Superior temporal gyrus (tissue), 1 donor: Measurements from ENCODE around the gene UTF1.
"Not testable (repeated sequence)": the region's sequence is repeated elsewhere in the genome, so short reads cannot be mapped to it uniquely, and the experiment has no call there.

Source experiments
- DNase-seq: peaks from one replicate; pipeline ENCODE4 v3.0.0-alpha.2; 2016; ENCODE audit errors: extremely low spot score

UTF1 gene

DNA sequence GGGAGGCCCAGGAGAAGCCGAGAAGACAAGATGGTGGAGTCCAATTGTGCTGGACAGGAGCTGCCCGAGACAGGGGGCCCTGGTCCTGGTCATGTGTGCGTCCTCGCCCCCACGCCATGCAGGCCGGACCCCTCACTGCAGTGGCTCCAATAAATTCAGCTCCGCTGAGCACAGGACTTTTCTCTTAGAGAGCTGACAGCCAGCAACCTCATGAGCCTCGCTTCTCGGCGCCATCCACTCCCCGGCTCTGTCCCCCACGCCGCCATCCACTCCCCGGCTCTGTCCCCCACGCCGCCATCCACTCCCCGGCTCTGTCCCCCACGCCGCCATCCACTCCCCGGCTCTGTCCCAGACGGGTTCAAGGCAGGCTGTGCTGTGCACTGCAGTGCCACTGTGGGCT, 2.8 kb upstream of the UTF1 start:
- DNase-seq, result no peak

DNA sequence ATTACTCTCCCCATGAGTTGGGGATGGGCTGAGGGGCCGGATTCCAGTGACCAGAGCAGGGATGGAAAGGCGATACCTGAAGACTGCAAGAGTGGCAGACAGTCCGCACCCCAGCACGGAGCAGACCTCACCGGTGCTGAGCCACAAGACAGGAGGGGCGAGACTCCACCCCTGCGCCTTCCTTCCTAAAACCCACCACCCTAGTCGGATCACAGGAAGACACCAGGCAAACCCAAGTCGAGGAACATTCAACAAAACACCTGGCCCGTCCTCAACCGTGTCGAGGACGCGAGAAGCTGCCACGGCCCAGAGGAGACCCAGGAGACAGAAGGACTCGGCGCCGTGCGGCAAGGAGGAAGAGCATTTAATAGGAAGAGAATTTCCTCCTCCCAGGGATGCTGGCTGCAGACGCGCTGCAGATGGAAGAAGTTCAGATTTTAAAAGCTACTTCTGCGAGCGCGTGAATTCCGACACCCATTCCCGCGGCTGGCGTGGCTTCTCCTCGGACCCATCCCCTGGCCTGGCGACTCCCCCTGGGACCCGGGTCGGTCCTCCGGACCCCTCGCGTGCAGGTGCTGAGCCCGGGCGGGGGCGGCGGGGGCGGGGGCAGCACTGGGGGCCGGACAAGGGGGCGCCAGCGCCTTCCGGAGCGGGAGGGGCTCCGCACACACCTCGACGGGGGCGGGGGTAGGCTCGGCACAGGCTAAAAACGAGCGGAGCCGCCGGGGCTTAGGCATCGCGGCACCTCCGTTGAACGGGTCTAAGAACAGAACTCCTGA, 563 bp upstream of the UTF1 start:
- DNase-seq, result no peak

DNA sequence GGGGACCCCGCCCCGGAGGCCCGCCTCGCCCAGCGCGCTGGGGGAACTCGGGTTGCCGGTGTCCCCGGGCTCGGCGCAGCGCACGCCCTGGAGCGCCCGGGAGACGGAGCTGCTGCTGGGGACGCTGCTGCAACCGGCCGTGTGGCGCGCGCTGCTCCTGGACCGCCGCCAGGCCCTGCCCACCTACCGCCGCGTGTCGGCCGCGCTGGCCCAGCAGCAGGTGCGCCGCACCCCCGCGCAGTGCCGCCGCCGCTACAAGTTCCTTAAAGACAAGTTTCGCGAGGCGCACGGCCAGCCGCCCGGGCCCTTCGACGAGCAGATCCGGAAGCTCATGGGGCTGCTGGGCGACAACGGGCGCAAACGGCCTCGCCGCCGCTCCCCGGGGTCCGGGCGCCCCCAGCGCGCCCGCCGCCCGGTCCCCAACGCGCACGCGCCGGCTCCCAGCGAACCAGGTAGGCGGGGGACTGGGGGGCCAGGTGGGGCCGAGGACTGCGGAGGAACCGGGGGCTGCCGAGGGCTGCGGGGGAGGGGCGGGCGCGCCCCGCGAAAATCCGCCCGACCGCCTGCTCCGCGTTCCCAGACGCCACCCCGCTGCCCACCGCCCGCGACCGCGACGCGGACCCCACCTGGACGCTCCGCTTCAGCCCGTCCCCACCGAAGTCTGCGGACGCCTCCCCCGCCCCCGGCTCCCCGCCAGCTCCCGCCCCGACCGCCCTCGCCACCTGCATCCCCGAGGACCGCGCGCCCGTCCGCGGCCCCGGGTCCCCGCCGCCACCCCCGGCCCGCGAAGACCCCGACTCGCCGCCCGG, 574 bp downstream of the UTF1 start:
- no peak for DNase-seq

DNA sequence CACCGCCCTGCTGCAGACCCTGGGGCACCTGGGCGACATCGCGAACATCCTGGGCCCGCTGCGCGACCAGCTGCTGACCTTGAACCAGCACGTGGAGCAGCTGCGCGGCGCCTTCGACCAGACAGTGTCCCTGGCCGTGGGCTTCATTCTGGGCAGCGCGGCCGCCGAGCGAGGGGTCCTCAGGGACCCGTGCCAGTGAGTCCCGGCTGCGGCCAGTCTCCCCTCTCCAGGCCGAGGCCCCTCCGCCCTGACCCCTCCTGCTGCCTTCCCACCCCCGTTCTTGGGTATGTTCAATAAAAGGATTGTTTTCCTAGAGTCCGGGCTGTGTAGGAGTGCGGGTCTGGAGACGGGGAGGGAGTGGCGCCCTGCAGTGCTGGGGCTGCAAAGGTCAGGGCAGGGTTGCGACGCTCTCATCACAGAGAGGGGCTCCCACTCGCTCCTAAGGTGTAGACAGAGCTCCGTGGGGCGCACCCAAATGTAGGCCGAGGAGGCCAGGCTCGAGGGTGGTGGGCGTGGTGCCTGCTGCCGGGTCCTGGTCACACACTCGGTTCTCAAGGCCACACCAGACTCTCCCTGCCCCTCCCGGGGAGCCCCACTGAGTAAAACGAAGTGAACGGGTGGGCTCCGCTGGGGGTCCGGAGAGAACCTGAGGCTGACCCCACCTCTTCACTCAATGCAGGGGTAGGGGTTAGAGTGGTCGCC, 1.4 kb downstream of the UTF1 start:
- DNase-seq, result no peak

DNA sequence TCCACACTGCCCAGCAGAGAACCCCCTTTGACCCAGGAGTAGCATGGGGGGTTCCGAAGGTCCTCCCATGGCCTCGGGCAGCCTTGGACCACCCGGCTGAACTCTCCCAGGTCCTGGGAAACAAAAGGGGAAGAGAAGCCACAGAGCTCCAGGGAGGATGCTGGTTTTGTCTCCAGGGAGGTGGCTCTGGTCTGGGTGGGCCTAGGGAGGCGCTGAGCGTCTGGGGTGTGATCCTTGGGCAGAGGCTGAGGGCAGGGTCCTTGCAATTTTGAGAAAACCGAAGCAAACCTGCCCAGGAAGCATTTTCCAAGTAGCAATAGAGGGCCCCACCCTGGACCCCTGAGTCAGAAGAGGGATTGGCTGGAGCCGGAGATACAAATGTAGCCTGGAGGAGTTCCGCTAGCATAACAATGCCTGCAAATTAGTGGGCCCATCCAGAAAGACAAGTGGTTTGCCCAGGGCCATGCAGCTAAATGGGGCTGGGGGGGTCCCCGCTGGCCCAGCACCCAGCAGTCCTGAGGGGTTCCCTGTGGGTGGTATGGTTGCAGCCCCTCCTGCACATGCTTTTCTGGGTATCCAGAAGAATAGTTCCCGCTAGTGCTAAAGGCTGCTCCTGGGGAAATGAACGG, 2.0 kb downstream of the UTF1 start:
- no peak for DNase-seq

DNA sequence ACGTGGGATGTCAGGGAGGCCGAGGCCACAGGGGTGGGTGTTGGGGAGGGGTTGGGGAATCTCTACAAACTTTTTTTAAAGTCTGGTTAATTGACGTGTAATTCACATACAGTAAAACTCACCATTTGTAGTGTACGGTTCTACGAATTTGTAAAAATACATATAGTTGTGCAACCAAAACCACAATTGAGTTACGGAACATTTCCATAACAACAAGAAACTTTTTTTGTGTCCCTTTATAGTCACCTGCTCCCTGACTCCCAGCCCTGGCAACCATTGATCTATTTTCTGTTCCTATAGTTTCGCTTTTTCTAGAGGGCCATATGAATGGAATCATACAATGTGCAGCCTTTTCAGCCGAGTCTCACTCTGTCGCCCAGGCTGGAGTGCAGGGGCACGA, 4.8 kb downstream of the UTF1 start:
- not testable (repeated sequence) for DNase-seq

DNA sequence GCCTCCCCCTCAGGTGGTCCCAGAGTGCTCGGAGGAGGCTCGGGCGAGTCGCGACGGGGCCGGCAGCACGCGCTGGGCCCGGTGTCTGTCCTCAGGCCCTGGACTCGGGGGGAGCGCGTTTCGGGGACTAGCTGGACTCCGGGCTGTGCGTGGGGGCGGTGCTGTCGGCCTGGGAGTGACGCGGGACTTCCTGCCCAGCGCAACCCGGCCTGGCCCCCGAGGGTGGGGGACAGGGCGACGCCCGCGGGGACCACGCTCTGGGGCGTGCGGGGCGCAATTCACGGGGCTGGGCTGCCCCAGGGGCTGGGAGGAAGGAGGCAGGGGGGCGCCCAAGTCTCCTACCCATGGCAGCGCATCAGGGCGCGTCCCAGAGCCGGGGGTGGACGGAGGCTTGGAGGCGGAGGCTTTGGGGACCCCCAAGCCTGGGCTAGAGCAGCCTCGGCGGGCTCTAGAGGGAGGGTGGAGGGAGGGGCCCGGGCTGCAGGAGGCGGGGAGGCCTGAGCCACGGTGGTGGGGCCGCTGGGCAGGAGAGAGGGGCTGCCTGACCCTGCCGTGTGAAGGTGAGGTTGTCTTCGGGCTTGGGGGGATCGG, 5.3 kb downstream of the UTF1 start:
- DNase-seq, result no peak

DNA sequence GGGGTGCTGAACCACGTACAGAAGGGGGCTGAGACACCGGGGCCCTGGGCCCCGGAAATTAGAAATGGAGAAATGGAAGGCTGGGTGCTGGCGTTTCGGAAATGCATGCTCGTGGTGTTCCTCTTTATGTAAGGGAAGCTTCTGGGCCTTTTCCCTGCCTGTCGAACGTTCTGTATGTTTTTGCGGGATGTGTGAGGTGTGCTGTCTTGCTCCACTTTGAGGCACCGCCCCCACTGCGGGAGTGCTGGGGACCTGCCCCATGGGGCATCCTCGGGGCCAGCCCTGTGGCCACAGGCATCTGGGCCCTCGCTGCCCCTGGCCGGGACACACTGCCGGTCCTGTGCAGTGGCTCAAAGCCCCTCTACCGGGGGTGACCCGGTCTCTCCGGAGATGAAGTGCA, 5.9 kb downstream of the UTF1 start:
- DNase-seq, result no peak

DNA sequence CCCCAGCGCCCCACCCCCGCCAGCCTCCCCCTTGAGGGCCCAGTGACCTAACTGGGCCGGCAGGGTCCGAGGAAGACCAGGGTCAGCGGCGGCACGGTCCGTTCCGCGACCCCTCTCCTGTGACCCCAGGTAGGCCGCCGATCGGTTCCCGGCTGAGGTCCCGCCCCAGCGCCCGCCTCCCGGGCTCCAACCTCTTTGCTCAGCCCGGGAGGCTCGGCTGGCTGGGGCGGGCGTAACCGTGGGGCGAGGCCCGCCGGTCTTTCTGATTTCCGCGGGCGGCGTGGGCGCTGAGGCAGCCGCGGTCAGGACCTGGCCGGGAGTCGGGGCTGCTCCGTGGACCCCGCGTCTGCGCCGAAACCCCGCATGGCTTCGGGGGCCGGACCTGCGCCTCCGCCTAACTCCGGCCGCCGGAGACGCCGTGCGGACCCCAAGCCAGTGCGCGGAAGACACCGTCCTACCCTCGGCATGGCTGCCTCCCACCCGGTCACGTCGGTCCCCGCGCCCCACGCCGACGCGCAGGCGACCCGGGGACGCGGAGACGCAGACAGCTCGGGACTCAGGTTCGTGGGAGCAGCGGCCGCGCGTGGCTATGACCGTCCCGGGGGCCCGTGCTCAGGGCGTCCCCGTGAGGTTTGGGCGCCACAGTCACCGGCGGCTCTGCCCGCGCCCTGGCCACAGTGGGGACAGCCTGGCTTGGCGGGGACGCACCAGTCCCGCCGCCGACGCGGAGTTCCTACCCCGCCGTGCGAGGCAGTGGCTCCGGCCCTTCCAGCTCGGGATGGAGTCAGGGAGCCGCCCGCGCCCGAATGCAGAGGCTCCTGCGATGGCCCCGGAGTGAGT, 6.6 kb downstream of the UTF1 start:
- no peak for DNase-seq

DNA sequence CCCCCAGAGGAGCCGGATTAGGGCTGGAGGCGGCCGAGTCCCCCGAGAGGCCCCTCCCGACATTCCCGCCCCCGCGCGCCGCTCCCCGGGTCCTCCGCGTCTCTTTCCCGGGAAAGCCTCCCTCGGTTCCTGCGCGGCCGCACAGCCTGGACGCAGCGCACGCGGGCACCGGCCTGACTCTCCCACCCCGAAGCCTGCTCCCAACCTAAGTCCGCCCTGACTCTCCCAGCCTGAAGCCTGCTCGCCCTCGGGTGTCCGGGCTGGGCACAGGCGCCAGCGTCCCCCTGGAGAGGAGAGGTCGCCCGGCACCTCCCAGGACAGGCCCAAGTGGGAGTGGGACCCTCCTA, 7.2 kb downstream of the UTF1 start:
- no peak for DNase-seq

DNA sequence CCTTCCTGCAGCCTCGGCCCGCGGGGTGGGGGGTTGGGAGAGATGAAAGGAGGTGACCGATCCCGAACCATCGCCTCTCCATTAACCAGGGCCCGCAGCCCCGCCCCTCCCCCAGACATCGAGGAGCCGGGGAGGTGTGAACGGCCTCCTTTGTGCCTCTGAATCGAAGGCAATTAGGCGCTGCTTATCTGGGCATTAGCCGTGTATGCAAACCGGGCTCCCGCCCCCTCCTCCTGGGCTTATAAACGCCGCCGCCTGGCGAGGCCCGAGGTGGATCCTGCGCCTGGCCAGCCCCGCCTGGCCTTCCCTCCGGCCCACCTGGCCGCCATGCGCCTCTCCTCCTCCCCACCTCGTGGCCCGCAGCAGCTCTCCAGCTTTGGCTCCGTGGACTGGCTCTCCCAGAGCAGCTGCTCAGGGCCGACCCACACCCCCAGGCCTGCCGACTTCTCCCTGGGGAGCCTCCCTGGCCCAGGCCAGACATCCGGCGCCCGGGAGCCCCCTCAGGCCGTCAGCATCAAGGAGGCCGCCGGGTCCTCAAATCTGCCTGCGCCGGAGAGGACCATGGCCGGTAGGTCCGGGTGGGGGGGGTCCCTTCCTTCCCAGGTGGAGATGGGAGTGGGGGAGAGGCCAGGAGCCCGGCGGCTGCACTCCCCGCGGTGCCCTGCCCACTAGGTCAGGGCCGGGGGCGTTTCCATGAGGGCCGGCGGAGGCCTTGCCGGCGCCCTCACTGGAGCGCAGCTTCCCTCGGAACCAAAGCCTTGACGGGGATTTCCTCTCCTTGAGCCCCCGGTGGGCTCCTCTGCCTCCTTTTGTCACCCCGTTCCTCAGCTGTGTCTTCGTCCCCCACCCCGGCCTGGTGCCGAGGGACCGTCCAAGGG, 7.8 kb downstream of the UTF1 start, which contains the start of gene VENTX:
VENTX (plus strand) TSS at position 268 of the 878 bp plus-strand sequence; CDS start at position 328, 60 bp downstream.
- no peak for DNase-seq

DNA sequence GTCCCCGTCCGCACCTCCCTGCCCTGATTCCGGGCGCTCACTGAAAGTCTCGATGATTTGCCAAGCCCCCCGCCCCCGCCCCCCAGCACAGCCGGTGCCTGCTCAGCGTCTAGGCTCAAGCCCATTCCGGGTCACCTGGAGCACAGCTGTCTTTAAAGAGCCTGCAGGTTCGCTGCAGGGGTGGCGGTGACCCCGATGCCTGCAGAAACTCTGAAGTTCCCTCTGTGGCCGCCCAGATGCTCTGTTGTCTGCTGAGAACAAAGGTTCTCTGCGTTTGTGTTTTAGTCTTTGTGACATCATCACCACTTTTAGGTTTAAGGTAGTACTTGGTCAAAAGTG, 8.4 kb downstream of the UTF1 start:
- DNase-seq, result no peak

DNA sequence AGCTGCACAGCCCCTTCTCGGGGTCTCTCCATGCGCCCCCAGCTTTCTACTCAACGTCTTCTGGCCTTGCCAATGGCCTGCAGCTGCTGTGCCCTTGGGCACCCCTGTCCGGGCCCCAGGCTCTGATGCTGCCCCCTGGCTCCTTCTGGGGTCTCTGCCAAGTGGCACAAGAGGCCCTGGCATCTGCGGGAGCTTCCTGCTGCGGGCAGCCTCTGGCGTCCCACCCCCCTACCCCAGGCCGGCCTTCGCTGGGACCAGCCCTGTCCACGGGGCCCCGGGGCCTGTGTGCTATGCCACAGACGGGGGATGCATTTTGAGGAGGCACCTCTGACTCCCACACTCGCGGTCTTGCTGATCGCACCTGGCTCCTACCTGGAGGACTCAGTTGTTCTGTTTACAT, 10.0 kb downstream of the UTF1 start:
- no peak for DNase-seq

DNA sequence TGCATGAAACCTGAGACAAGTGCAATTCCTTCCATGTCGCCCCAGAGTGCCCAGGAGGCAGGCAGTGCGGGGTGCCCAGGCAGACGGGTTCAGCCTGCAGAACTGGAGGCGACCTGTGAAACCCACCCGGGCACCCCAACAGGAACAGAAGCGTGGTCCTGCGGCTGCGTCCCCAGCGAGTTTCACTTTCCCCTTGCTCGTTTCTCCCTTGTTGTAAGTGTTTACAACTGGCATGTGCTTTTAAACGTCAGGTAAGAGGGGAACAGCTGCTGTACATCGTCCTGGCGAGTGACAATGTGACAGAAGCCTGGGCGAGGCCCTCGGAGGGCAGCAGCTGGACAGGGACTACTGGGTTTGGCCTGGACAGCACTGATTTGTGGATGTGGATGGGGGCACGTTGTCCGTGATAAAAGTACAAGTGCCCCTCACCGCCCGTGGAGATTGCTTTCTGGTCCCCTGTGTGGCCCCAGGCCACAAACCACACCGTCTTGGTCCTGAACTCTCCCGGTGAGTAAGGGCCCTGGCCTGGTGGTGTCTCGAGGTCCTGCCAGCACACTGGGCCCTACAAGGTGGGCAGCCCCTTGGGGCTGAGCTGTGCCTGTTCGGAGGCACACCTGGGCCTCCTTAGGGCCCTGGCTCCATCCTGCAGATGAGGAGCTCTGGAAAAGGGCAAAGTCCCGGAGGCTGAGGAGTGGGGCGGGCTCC, 11.6 kb downstream of the UTF1 start:
- DNase-seq, result no peak

DNA sequence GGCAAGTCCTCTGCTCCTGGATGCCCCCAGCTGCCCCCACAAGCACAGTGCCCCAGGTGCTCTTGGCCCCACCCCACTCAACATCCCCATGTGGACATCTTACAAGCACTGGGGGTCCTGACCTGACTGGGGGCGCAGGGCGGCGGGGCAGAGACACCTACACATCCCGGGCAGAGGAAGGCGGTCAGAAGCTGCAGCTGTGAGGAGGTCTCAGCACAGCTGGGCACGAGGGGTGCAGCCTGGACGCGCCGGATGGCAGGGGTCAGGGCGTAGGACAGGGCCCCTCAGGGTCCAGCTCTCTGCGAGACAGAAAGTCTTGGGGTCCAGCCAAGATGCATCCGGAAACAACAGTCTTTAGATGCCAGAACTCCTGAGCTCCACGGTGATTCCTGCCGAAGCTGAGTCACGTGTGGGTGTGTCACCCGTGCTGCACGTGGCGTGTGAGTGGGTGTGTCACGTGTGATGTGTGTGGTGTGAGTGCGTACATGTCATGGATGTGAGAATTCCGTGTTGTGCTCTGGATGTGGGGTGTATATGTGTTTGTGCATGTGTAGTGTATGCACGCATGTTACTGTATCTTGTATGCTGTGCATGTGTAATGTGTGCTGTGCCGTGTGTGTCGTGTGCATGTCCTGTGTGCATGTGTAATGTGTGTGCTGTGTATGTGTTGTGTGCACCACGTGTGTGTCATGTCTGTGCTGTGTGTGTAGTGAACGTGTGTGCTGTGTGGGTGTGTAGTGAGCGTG, 12.8 kb downstream of the UTF1 start:
- no peak for DNase-seq

DNA sequence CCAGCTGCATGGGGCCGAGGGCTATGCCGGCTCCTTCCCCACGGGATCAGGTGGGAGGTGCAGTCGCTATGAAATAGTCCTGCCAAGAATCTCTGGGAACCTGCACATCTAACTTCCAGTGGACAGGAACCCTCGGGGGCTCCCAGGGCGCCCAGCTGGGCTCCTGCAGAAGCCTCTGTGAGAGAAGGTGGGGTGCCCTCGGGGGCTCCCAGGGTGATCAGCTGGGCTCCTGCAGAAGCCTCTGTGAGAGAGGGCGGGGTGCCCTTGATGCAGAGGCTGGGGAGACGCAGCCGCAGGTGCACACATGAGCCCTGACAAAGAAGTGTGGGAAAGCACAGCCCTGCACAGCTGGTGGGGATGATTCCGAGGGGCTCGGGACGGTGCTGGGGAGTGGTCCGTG, 13.6 kb downstream of the UTF1 start:
- DNase-seq, result no peak

DNA sequence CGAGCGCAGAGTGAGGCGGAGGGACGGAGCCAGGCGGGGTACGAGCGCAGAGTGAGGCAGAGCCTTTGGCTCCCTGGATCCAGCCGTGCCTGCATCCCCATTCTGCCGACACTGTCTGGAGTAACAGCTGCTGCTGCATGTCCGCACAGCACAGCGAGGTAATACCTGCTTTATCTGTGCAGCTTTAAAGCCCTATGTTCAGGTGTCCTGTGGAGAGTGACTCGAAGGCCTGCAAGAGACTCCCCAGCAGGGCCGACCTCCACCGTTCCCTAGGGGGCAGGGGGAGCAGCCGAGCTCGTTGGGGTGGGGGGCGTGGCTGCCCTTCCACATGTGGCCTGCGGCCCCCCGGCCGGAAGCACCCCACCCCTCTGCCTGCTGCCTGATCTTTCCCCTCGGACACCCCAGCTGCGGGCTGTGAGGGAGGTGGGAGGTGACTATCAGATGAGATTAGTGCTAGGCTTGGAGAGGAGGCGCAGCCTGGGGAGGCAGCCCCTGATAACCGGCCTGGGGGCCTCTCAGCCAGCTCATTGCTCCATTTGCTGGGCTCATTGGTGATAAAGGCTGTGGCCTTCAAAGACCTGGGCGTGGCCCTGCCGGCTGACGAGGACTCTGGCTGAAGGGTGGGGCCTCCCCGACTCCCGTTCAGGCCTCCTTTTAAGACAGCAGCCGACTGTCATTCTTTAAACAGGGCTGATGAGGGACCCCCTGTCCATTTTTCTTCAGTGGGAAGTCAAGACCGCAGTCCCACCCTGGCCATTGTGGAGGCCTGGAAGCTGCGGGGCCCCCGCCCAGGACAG, 15.6 kb downstream of the UTF1 start:
- no peak for DNase-seq

DNA sequence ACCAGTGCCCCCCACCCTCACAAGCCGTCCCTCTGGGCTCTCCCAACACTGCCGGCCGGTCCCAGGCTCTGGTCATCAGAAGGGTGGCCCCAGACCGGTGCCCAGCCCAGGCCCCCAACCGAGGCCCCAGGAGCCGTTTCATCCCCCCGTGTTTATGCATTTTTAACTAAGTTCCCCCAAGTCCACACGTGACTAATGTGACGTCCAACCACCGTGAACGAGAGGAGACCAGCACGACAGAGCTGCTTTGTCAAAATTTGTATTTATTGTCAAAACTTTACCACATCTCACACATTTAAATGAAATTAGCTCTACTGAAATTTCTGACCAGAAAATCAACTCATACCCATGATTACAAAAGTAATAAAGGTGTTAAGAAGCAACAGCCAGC, 16.2 kb downstream of the UTF1 start:
- no peak for DNase-seq
